HepG2 (cell line): ENCODE data around the gene CCDC93. TPM values are rescaled to one million over a fixed set of nuclear protein-coding genes. Genes with fewer than 3 reads are reported as not detected.
A peak's percentile ranks its signal among the peaks of the same experiment; 100 is the strongest.

Experiments
- ATAC-seq: fragments of 200-7000 bp; cut with Tn5 transposase; 3 replicates; pipeline ENCODE4 v1.9.1; 2020; ENCODE audit warnings: mild to moderate bottlenecking, moderate library complexity
- BruUV-seq: library from RNA; stranded (reverse); fragments of 400-500 nt; replicated peaks from 2 replicates; lab custom pipeline; 2021; lab: Mats Ljungman, UMichigan
- CTCF ChIA-PET: fragments of 300-600 bp; formaldehyde crosslinking; extraction: SDS; loops from one replicate; lab custom pipeline; 2021; ENCODE audit warnings: low total read pairs, inconsistent platforms, low intra/inter-chr PET ratio; lab: Yijun Ruan, JAX
- POLR2A ChIA-PET: fragments of 350-600 bp; sonication (Branson Sonifier 250); formaldehyde crosslinking; loops from one replicate; lab custom pipeline; 2020; ENCODE audit warnings: antibody characterized with exemption, inconsistent platforms; lab: Yijun Ruan, JAX
- DNase-seq: peaks from one replicate; pipeline ENCODE4 v3.0.0-alpha.2; 2015; ENCODE audit warnings: low spot score
- FAIRE-seq: peaks from 3 replicates; lab custom pipeline; 2011; peaks lifted over from hg19 to GRCh38; lab: Jason Lieb, UNC
- H2AFZ ChIP-seq: one replicate; pipeline ENCODE4 v1.6.1; 2011; ENCODE audit warnings: low read length, inconsistent platforms
- H3K27ac ChIP-seq: fragments of 300-600 bp; 3 replicates; pipeline ENCODE4 v1.8.0; 2011; ENCODE audit warnings: mixed run types, mild to moderate bottlenecking, mixed read lengths, low read length, inconsistent platforms; ENCODE audit not compliant: insufficient read depth; ENCODE audit errors: extremely low read length
- H3K27me3 ChIP-seq, 2 experiments: fragments of 200-600 bp in 1 of 2; 2 replicates in 1 of 2; 3 replicates in 1 of 2; pipeline versions ENCODE4 v1.6.0 to v1.8.0; 2011; ENCODE audit warnings: low read length in 2 of 2, mild to moderate bottlenecking in 2 of 2, moderate library complexity in 2 of 2, inconsistent platforms in 1 of 2; ENCODE audit not compliant: insufficient read depth in 2 of 2, control insufficient read depth in 1 of 2
- H3K36me3 ChIP-seq, 2 experiments: fragments of 200-600 bp in 1 of 2; replicated peaks in 1 of 2; 2 replicates in 1 of 2; 3 replicates in 1 of 2; pipeline versions ENCODE4 v1.5.1 to v1.8.0; 2011; ENCODE audit warnings: low read length in 2 of 2, inconsistent platforms in 1 of 2; ENCODE audit not compliant: insufficient read depth in 2 of 2, control insufficient read depth in 1 of 2
- H3K4me1 ChIP-seq: 2 replicates; pipeline ENCODE4 v1.5.1; 2012; ENCODE audit warnings: low read length, inconsistent platforms; ENCODE audit not compliant: insufficient read depth
- H3K4me2 ChIP-seq: 2 replicates; pipeline ENCODE4 v1.6.0; 2011; ENCODE audit warnings: low read depth, low read length, inconsistent platforms
- H3K4me3 ChIP-seq, 3 experiments: fragments of 200-600 bp in 1 of 3; sonication (generic), shearing (Covaris generic) in 1 of 3; replicated peaks in 1 of 3; 2 replicates each; pipeline ENCODE4 v1.5.1; 2011 to 2016; ENCODE audit warnings: low read length in 3 of 3, inconsistent platforms in 2 of 3, low read depth in 2 of 3, mild to moderate bottlenecking in 2 of 3, control low read depth in 1 of 3, mixed read lengths in 1 of 3; ENCODE audit not compliant: insufficient read depth in 1 of 3
- H3K79me2 ChIP-seq: one replicate; pipeline ENCODE4 v1.6.1; 2011; ENCODE audit warnings: low read length, inconsistent platforms; ENCODE audit not compliant: insufficient read depth
- H3K9ac ChIP-seq: 2 replicates; pipeline ENCODE4 v1.6.0; 2011; ENCODE audit warnings: mild to moderate bottlenecking, low read depth, low read length, inconsistent platforms; ENCODE audit not compliant: insufficient read depth
- H3K9me3 ChIP-seq: 2 replicates; pipeline ENCODE4 v1.5.1; 2012; ENCODE audit warnings: mild to moderate bottlenecking, low read length
- H4K20me1 ChIP-seq: 2 replicates; pipeline ENCODE4 v1.6.0; 2011; ENCODE audit warnings: inconsistent platforms, mild to moderate bottlenecking, low read length, moderate library complexity; ENCODE audit not compliant: insufficient read depth
- BCL6 ChIP-seq: IDR thresholded peaks from 2 replicates; pipeline ENCODE4 v1.6.1; 2016; ENCODE audit warnings: missing genetic modification reagents, missing compliant biosample characterization
- HOXA5 ChIP-seq: sonication (generic); formaldehyde crosslinking; IDR thresholded peaks from 2 replicates; pipeline ENCODE4 v1.4.0; 2020; ENCODE audit warnings: missing genetic modification reagents
- KDM3A ChIP-seq: IDR thresholded peaks from 2 replicates; pipeline ENCODE4 v1.6.1; 2018; ENCODE audit warnings: low read depth, missing compliant biosample characterization
- LBX2 ChIP-seq: sonication (generic); formaldehyde crosslinking; IDR thresholded peaks from 2 replicates; pipeline ENCODE4 v1.5.0; 2020; ENCODE audit warnings: missing genetic modification reagents, mild to moderate bottlenecking, borderline replicate concordance
- MIXL1 ChIP-seq: IDR thresholded peaks from 2 replicates; pipeline ENCODE4 v1.6.1; 2016
- MZF1 ChIP-seq: sonication (generic); formaldehyde crosslinking; IDR thresholded peaks from 2 replicates; pipeline ENCODE4 v1.8.1; 2023; ENCODE audit warnings: mild to moderate bottlenecking, missing genetic modification reagents, borderline replicate concordance
- NFKBIZ ChIP-seq: IDR thresholded peaks from 2 replicates; pipeline ENCODE4 v1.6.1; 2018; ENCODE audit warnings: missing genetic modification reagents, missing compliant biosample characterization
- RAD21 ChIP-seq: fragments of 450-650 bp; formaldehyde crosslinking; IDR thresholded peaks from 2 replicates; pipeline ENCODE4 v1.5.0; 2020; ENCODE audit warnings: mild to moderate bottlenecking
- RERE ChIP-seq: IDR thresholded peaks from 2 replicates; pipeline ENCODE4 v1.6.1; 2016; ENCODE audit warnings: low read depth, missing genetic modification reagents, missing compliant biosample characterization
- SMC3 ChIP-seq: IDR thresholded peaks from 2 replicates; pipeline ENCODE4 v1.6.1; 2011; ENCODE audit warnings: low read length, improper control_type of control experiment
- SNRNP70 ChIP-seq: fragments of 200-400 bp; formaldehyde crosslinking; IDR thresholded peaks from 2 replicates; pipeline ENCODE4 v1.6.1; 2017; ENCODE audit warnings: mild to moderate bottlenecking, low read depth, low read length, moderate library complexity
- STAG1 ChIP-seq: sonication (generic); formaldehyde crosslinking; IDR thresholded peaks from 2 replicates; pipeline ENCODE4 v1.4.0; 2020; ENCODE audit warnings: missing genetic modification reagents
- YEATS2 ChIP-seq: sonication (generic); formaldehyde crosslinking; IDR thresholded peaks from 2 replicates; pipeline ENCODE4 v1.4.0; 2020; ENCODE audit warnings: missing genetic modification reagents, borderline replicate concordance
- ZFP91 ChIP-seq: sonication (generic); formaldehyde crosslinking; IDR thresholded peaks from 2 replicates; pipeline ENCODE4 v1.9.0; 2022; ENCODE audit warnings: missing genetic modification reagents, mild to moderate bottlenecking, borderline replicate concordance
- ZNF24 ChIP-seq: fragments of 450-650 bp; IDR thresholded peaks from 2 replicates; pipeline ENCODE4 v1.6.1; 2017; ENCODE audit warnings: antibody characterized with exemption, mild to moderate bottlenecking
- ZNF619 ChIP-seq: sonication (generic); formaldehyde crosslinking; IDR thresholded peaks from 2 replicates; pipeline ENCODE4 v1.4.0; 2020; ENCODE audit warnings: mild to moderate bottlenecking, missing genetic modification reagents
- ZSCAN25 ChIP-seq: sonication (generic); formaldehyde crosslinking; IDR thresholded peaks from 2 replicates; pipeline ENCODE4 v1.8.0; 2022; ENCODE audit warnings: mild to moderate bottlenecking, missing genetic modification reagents
- WGBS: methylation state at CpG from one replicate; pipeline ENCODE4 v1.1.6; 2017; ENCODE audit warnings: low lambda C conversion rate; 5-methylcytosine and 5-hydroxymethylcytosine counted together
- in situ Hi-C: cut with HindIII; loops from 2 replicates; pipeline ENCODE4 v1.10.0; 2017; ENCODE audit warnings: low pct_unique_long_range_greater_than_20kb; ENCODE audit not compliant: extremely low pct_ligation_motif_present
- intact Hi-C: fragments of 100-400 bp; cut with micrococcal nuclease; formaldehyde crosslinking; loops from one replicate; pipeline ENCODE4 v1.10.0; 2022; ENCODE audit not compliant: unreplicated experiment
- polyA plus RNA-seq, 8 experiments: library from polyadenylated mRNA; depleted of rRNA in 3 of 8; stranded (reverse) in 7 of 8; unstranded in 1 of 8; fragments of >200 nt; fragmentation: Illumina TruSeq in 4 of 8; extraction: Trizol in 4 of 8; gene quantifications; 2 replicates each; pipeline versions ENCODE4 v1.2.1 to v1.2.3, GENCODE V29; 2011 to 2016; ENCODE audit warnings: low read depth in 4 of 8, missing spikeins in 1 of 8, mixed read lengths in 1 of 8; ENCODE audit not compliant: insufficient read depth in 1 of 8
- total RNA-seq, 5 experiments: library from RNA; depleted of rRNA; stranded (reverse); fragments of >200 nt; fragmentation: Illumina TruSeq; extraction: Trizol; gene quantifications; 2 replicates each; pipeline ENCODE4 v1.2.3, GENCODE V29; 2016; ENCODE audit warnings: low read depth in 1 of 5

CCDC93 gene
- total and polyA plus RNA-seq, 2 of the 13 experiments (the other 11 are each of a cell fraction or from before 2014, with no cell fraction given), result 37.2 to 53.2 TPM

GRCh38 chr2:118032169-118033013 is 18.5 kb upstream of the CCDC93 start:
- ATAC-seq, result peak; percentile 94
- H3K4me2 ChIP-seq, result no peak overlapping the region
- in situ Hi-C loops (no loop called here), intact Hi-C loops (loop anchor here (1.0 to 5.0 kb wide), 3 partner anchors 29 to 835 kb away; no protein-coding TSS in a partner anchor)
- no peak overlapping the region for H2AFZ ChIP-seq
- H3K27ac ChIP-seq, result no peak overlapping the region
- POLR2A ChIA-PET, result no interaction called here
- H3K4me1 ChIP-seq, result no peaks in the 10 kb centered on the region
- no peaks in the 10 kb centered on the region for H3K9me3 ChIP-seq
- H3K27me3 ChIP-seq, result peaks cover 0 to 27% of the 10 kb centered on the region in 2 experiments; a peak in 3 of 5 replicates
- 11% methylated on average over 4 of the region's 4 CpGs for WGBS
- no TSS peak for BruUV-seq
- no peaks in the 10 kb centered on the region for H3K36me3 ChIP-seq
- no peaks in the 10 kb centered on the region for H3K79me2 ChIP-seq
- H3K4me3 ChIP-seq, result no peak overlapping the region
- H4K20me1 ChIP-seq, result no peaks in the 10 kb centered on the region
- no peak overlapping the region for H3K9ac ChIP-seq
- CTCF ChIA-PET, result interaction anchor here (1.2 to 1.8 kb wide), 3 partner anchors 29 to 823 kb away, joined by 3 to 12 read pairs (median 3); no protein-coding TSS in a partner anchor
- peak; percentile 87 for FAIRE-seq
- DNase-seq, result peak; percentile 44
- TF ChIP-seq SMC3 (peak; percentile 75), ZNF619 (CRISPR knock-in tag) (no peak), MIXL1 (CRISPR knock-in tag) (0 out of 2 replicates have a peak, but pooled peaks have one; percentile 54), SNRNP70 (no peak), BCL6 (CRISPR knock-in tag) (peak; percentile 57), ZFP91 (CRISPR knock-in tag) (no peak), LBX2 (CRISPR knock-in tag) (no peak), STAG1 (CRISPR knock-in tag) (peak; percentile 71), RERE (CRISPR knock-in tag) (no peak), ZSCAN25 (CRISPR knock-in tag) (peak; percentile 31; the same call in 1 of the 2 replicates), RAD21 (CRISPR knock-in tag) (peak; percentile 34; the same call in 1 of the 2 replicates), MZF1 (no peak), NFKBIZ (CRISPR knock-in tag) (no peak), KDM3A (CRISPR knock-in tag) (no peak), HOXA5 (CRISPR knock-in tag) (0 out of 2 replicates have a peak, but pooled peaks have one; percentile 25), YEATS2 (no peak), ZNF24 (peak; percentile 90; the same call in 1 of the 2 replicates)
